ENCODE results near the gene PCBP3.

DNA sequence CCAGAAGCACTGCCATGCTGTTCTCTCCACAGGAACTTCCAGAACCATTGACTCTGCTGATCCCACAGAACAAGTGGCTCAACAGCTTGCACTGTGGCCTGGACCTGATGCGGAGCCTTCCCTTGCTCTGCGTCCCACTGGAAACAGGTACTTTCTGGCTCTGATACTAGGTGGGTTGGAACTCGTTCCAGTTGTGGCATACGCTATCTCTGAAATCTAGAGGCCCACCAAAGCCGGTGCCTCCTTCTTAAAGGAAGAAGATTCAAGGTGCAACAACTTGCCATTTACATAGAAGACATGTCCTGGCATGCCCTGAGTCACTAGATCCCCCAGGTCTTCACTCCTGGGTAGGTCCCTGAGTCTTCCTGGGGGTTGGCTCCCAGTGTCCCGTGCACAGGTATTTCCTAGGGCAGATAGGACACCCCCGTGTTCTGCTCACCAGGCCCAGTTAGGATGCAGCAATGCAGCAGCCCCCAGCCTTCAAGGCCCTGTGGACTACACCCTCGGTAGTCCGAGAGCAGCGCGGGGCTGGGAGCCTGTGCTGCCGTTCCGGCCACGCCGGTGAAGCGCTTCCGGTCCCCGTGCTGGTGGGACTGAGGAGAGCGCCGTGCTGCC lies 10.8 kb upstream of the PCBP3 start:
- no peak for TF ChIP-seq POLR2AphosphoS5 (IDR thresholded peaks at IDR 0.05; ENCODE audit: low read depth, low read length)
- TF ChIP-seq, protein P1, sequence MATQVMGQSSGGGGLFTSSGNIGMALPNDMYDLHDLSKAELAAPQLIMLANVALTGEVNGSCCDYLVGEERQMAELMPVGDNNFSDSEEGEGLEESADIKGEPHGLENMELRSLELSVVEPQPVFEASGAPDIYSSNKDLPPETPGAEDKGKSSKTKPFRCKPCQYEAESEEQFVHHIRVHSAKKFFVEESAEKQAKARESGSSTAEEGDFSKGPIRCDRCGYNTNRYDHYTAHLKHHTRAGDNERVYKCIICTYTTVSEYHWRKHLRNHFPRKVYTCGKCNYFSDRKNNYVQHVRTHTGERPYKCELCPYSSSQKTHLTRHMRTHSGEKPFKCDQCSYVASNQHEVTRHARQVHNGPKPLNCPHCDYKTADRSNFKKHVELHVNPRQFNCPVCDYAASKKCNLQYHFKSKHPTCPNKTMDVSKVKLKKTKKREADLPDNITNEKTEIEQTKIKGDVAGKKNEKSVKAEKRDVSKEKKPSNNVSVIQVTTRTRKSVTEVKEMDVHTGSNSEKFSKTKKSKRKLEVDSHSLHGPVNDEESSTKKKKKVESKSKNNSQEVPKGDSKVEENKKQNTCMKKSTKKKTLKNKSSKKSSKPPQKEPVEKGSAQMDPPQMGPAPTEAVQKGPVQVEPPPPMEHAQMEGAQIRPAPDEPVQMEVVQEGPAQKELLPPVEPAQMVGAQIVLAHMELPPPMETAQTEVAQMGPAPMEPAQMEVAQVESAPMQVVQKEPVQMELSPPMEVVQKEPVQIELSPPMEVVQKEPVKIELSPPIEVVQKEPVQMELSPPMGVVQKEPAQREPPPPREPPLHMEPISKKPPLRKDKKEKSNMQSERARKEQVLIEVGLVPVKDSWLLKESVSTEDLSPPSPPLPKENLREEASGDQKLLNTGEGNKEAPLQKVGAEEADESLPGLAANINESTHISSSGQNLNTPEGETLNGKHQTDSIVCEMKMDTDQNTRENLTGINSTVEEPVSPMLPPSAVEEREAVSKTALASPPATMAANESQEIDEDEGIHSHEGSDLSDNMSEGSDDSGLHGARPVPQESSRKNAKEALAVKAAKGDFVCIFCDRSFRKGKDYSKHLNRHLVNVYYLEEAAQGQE (IDR thresholded peaks at IDR 0.05; ENCODE audit: insufficient read depth in 1 of 2, low read depth in 2 of 2, low read length in 1 of 2) = no peak
- no peak for TF ChIP-seq CTCF (IDR thresholded peaks at IDR 0.05)
- no peak for TF ChIP-seq TCF7L2 (IDR thresholded peaks at IDR 0.05; ENCODE audit: low read depth, low read length)

Data from Panc1 (cell line).